LNCaP clone FGC (cell line): ENCODE results near the gene PACRG.

Experiments used
- DNase-seq: peaks from one replicate; pipeline ENCODE4 v3.0.0-alpha.2; 2011; ENCODE audit warnings: low read depth
- H3K4me3 ChIP-seq: 2 replicates; pipeline ENCODE4 v1.5.1; 2011; ENCODE audit warnings: mild to moderate bottlenecking, low read depth, low read length, control low read depth
- CTCF ChIP-seq: IDR thresholded peaks from 2 replicates; pipeline ENCODE4 v1.5.1; 2012; ENCODE audit warnings: mild to moderate bottlenecking; ENCODE audit not compliant: control insufficient read depth, insufficient read depth; ENCODE audit errors: extremely low read depth

The PACRG gene

GRCh38 chr6:162829013-162829742 lies 101.4 kb downstream of the PACRG start:
- no peak for DNase-seq
- no peak overlapping the region for H3K4me3 ChIP-seq
- TF ChIP-seq CTCF: no peak

GRCh38 chr6:162833776-162834175 lies 106.0 kb downstream of the PACRG start:
- H3K4me3 ChIP-seq: no peak overlapping the region
- TF ChIP-seq CTCF: no peak
- DNase-seq: no peak

- DNase-seq: no peak
- no peak overlapping the region for H3K4me3 ChIP-seq
- no peak for TF ChIP-seq CTCF
Measured at GRCh38 chr6:162845972-162846371, 118.2 kb downstream of the PACRG start.

- no peak for TF ChIP-seq CTCF
- DNase-seq: no peak
- no peak overlapping the region for H3K4me3 ChIP-seq
Measured at GRCh38 chr6:162846723-162847122, 118.9 kb downstream of the PACRG start.

GRCh38 chr6:162849269-162849668 lies 121.5 kb downstream of the PACRG start:
- H3K4me3 ChIP-seq: no peak overlapping the region
- DNase-seq: no peak
- no peak for TF ChIP-seq CTCF

- no peak for DNase-seq
- TF ChIP-seq CTCF: no peak
- no peak overlapping the region for H3K4me3 ChIP-seq
Measured at GRCh38 chr6:162852192-162852591, 124.4 kb downstream of the PACRG start.

- no peak for TF ChIP-seq CTCF
- H3K4me3 ChIP-seq: no peak overlapping the region
- DNase-seq: no peak
Measured at GRCh38 chr6:162852840-162853577, 125.2 kb downstream of the PACRG start.
